Stimulated activated CD4-positive, alpha-beta T cell treated with anti-CD3 and anti-CD28 coated beads, Interleukin-2, amount 100 ng/mL, for 4 hours (primary cell): ENCODE results near the gene HSPA6.
"Not testable (repeated sequence)": the region's sequence is repeated elsewhere in the genome, so short reads cannot be mapped to it uniquely, and the experiment has no call there.

Experiments
- DNase-seq: peaks from one replicate; pipeline ENCODE4 v3.0.0-alpha.2; 2020; ENCODE audit warnings: low read depth

The HSPA6 gene

DNA sequence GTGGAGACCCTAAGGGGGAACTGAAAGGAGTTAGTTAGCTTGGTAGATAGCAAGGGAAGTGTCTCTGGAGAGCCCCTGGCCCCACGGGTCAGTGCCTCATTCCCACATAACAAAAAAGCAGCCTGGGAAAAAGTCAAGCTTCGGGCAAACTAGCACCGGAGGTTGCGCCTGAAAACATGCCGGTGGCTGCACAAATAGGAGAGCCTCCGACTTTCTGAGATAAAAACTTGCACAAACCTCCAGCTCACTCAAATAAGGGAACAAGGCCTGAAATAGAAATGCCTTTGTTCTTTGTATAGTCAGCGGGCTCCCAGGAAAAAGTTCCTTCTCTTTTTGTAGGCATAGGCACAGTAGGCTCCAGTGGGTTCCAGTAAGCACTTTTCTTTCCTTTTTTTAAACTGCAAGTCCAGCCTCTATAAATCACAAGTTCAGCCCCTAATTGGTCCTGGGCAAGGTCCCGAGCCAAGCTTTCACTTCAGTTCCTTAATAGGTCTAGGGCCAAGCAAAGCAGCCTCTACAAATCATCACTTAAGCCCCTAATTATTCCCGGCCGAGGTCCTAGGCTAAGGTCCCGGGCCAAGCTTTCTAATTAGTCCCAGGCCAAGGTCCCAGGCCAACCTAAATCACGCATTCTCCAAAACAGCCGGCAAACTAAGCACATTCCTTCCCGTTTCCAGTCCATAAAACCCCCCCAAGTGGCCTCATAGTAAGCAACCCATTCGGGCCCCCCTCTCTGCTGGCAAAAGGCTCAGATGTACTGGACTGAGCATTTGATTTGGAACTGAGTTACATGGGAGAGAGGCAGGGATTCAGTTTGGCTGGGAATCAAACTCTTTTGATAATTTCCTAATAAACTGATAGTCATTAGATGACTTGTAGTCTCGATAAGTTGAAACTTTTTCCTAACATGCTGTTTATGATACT, 8.6 kb downstream of the HSPA6 start:
- not testable (repeated sequence) for DNase-seq

GRCh38 chr1:161537068-161537669, 12.8 kb downstream of the HSPA6 start:
- not testable (repeated sequence) for DNase-seq

DNA sequence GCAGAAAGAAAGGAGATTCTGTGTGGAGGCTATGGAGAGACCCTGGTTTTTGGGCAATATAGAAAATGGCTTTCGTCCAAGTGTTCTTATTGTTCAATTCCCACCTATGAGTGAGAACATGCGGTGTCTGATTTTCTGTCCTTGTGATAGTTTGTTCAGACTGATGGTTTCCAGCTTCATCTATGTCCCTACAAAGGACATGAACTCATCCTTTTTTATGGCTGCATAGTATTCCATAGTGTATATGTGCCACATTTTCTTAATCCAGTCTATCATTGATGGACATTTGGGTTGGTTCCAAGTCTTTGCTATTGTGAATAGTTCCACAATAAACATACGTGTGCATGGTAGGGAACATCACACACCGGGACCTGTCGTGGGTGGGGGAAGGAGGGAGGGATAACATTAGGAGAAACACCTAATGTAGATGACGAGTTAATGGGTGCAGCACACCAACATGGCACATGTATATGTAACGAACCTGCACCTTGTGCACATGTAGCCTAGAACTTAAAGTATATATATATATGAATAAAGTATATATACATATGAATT, 14.7 kb downstream of the HSPA6 start:
- DNase-seq = not testable (repeated sequence)

- DNase-seq = peak; percentile 91
These were observed 15.6 kb downstream of the HSPA6 start for GRCh38 chr1:161539731-161540569.

DNA sequence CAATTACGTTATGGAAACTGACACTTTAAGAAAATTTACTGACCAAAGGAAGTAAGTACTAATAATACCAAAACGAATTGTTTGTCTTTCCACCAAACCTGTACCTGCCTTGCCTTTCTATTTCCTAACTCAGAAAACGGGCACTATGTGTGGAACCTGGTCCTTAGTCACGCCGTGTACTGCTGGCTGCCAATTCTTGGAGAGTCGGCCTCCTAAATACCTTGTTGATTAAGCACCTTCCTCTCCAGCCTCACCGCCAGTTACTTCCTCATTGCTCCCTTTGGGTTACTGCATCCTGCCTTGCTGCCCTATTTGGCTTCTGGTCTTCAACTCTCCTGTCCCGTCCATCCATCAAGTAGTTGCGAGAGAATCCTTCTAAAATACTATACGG, 16.2 kb downstream of the HSPA6 start:
- not testable (repeated sequence) for DNase-seq

DNA sequence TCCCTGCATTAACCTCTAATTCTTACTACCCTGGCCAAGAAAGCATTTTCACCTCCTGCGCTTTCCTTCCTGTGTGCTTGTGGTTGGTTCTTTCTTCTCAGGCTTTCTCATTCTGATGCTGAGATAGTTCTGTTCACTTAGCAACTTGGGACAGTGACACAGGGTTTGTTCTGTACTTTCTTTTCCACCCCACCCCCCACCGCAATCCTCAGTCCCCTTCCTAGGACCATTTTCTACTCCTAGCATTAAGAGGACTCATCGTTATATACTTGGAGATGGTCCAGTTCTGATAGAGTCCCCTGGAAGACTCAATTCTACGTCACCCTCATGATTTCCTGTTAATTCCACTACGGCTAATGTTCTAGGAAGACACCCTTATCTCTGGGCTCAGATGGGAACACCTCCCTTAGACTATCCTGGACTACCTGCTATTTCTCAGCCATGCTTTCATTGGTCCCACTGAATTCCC, 17.8 kb downstream of the HSPA6 start:
- DNase-seq = not testable (repeated sequence)

GRCh38 chr1:161543125-161543524, 18.8 kb downstream of the HSPA6 start:
- DNase-seq = not testable (repeated sequence)

- not testable (repeated sequence) for DNase-seq
These were observed 20.8 kb downstream of the HSPA6 start for GRCh38 chr1:161545005-161545731.

GRCh38 chr1:161547995-161548741, 23.8 kb downstream of the HSPA6 start:
- DNase-seq = not testable (repeated sequence)

GRCh38 chr1:161548749-161549406, 24.5 kb downstream of the HSPA6 start:
- DNase-seq = not testable (repeated sequence)

GRCh38 chr1:161549652-161550051, 25.3 kb downstream of the HSPA6 start, which contains the start of gene FCGR3A:
TSS of gene FCGR3A (minus strand) at chr1:161549818. CDS start at chr1:161549736, 82 bp downstream.
- DNase-seq = no peak

- DNase-seq = not testable (repeated sequence)
These were observed 26.6 kb downstream of the HSPA6 start for GRCh38 chr1:161550942-161551341.

GRCh38 chr1:161553631-161554030, 29.3 kb downstream of the HSPA6 start:
- DNase-seq = not testable (repeated sequence)

GRCh38 chr1:161554340-161554739, 30.0 kb downstream of the HSPA6 start:
- not testable (repeated sequence) for DNase-seq

DNA sequence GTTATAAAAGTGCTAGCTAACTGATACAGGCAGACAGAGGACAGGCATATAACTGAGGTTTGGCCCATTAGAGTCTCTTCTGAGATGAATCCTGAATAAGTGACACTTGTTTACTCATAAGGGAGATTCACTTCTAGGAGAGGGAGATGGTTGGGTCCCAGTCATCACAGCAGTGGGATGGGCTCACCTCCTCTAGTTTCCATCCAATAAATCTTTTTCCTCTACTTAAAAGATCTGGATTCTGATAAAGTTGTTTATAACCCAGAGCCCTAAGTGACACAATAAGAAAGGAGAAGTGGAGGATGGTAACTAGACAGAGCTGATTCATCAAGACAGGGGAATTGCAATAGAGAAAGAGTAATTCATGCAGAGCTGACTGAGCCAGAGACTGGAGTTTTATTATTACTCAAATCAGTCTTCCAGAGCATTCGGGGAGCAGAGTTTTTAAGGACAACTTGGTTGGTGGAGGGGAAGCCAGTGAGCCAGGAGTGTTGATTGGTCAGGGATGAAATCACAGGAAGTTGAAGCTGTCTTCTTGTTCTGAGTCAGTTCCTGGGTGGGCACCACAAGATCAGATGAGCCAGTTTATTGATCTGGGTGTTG, 30.6 kb downstream of the HSPA6 start:
- not testable (repeated sequence) for DNase-seq

GRCh38 chr1:161556143-161556542, 31.8 kb downstream of the HSPA6 start:
- not testable (repeated sequence) for DNase-seq

GRCh38 chr1:161556990-161557389, 32.6 kb downstream of the HSPA6 start:
- DNase-seq = not testable (repeated sequence)

GRCh38 chr1:161557506-161558450, 33.4 kb downstream of the HSPA6 start:
- DNase-seq = not testable (repeated sequence)
